ENCODE measurements around the gene LCN1. TPM values are rescaled to one million over a fixed set of nuclear protein-coding genes. Genes with fewer than 3 reads are reported as not detected.
"Not testable (repeated sequence)": the region's sequence is repeated elsewhere in the genome, so short reads cannot be mapped to it uniquely, and the experiment has no call there.

LCN1 gene
- polyA plus RNA-seq, 4 donors = not detected

DNA sequence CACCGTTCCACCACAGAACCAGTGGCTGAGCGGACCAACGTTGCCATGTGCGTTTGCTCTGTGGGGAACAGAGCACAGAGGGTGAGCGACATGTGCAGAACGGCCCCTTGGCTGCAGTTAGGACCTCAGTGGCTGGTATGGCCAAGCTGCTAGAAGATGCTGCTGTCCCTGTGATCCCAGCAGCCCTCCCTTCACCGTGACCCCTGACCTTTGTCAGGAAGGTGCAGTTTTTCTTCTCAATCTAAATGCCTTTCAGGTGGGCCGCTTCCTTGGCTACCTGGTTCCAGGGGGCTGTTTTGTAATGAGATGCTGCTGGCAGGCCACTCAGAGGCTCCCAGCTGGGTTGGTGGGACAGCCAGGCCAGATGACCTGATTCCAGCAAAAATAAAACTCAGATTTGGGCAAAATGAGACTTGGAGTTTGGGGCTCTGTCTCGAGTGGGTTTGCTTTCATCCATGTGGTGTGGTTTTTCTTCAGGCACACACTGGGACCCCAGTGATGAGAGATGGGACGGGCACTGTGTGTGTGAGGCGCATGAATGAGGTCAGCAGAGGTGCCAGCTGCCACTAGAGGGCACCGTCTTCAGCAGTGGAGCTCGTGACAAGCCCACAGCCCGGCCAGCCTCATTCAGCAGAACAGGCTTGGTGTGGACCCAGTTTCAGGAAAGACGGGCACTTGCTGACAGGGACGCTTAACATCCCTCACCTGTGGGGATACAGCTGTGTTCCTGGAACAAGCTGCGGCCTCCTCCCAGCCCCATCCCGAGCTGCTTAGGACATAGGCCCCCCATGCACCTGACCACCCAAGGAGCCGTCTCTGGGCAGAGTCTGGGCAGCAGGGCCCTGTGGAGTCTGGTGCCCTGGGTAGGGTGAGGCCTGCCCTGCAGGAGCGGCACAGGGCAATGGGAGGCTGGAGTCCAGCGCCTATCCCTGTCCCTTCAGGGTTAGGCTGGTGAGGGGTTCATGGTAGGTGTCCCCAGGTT is 16.7 kb upstream of the LCN1 start:
- DNase-seq (ENCODE audit: low read depth in 4 of 4, low spot score in 3 of 4) = no peak

DNA sequence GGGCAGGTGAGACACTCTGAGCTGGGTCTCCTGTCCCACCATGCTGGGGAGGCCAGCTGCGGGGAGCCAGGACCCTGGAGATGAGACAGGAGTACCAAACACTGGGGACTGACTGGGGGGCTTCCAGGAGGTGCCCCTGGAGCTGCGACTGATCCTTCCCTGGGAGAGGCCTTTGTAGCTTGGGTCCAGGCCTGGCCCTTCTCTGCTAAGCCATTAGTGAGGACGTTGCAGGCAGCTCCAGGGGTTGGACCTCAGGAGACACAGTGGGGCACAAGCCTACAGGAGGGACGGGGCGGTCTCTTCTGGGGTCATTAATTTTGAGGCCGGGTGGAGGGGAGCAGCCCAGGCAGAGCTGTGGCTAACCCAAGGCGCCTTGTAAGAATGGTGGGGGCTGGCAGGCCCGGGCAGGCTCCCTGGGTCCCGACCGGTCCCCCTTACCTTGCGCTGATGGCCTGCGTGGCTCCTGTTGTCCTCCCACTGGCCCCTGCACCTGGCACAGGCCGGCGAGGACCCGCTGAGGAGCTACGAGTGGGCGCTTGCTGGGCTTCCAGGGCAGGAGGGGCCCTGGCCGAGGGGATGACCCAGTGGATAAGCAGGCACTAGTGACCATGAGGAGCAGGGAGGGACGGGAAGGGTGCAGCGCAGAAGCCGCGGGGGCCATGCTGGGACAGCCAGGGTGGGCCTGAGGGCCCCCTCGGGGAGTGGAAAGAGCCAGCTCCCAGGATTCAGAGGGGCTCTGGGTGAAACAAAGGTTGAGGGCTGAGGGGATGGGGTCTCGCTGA is 15.6 kb upstream of the LCN1 start:
- no peak for DNase-seq (ENCODE audit: low read depth in 4 of 4, low spot score in 3 of 4)

DNA sequence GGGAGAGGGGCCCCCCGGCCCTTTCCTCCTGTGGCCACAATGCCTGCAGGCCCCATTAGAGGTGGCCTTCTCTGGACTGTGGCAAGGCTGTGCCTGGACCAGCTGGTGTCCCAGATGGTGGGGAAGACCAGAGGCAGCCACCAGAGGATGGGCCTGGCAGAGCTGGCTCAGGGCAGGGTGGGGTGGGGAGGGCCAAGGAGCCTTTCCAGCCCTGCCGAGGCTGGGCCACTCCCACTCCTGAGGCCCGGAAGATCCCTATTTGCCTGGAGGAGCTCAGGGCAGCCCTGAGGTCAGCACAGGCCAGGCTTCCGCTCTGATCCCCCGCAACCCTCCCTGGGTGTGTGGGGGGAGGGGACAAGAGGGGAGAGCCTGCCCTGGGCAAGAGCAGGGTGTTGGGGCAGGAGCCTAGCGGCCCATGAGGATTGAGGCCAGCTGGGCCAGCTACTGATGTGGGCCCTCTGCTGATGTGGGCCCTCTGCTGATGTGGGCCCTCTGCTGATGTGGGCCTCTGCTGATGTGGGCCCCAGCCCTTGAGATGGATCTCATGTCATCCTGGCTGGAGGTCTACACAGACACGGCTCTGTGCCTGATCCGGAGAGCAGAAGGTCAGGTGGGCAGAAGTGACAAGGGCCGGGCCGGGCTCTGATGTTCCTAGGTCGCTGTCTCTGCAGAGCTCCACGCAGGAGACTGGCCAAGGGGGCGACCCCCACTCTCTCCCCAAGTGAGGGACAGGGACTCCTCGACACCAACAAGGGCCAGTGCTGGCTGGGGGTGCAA is 14.7 kb upstream of the LCN1 start:
- no peak for DNase-seq (ENCODE audit: low read depth in 4 of 4, low spot score in 3 of 4)

DNA sequence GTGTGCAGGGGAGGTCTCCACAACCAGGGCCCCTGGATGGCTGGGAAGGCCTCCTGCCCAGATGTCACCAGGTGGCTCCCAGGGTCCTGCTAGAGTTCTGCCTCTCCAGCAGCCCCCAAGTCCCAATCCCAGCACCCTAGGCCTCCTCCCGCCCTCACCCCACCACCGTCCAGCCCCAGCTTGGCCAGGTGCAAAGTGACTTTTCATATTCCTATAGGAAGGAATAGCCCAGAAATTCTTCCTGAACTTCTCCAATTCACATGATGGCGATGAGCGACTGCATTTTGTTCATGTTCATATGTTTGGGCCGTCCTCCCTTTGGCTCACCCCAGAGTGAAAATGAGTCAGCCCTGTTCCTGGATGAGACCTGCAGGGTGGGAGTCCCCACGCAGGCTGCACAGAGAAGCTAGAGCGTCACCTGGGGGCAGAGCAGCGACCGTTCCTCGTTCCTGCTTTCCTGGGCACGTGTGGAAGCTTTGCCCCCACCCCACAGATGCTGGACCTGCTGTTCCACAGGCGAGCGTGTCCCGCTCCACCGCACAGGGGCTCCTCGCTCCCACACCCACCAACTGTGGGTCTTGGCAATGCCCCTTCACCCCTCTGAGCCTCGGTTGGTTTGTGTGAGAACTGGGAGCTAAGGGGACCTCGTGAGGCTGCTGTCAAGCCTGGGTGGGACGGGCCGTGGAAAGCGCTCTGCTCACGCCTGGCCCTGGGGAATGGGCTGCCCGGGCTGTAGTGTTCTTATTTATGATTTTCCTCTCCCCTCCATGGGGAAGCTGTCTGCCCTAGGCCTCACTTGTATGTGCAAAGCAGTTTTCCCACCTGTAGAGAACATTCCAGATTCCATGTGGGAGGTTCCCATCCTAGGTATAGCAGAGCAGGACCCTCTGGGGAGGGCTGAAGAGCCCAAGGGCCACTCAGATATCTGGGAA is 13.9 kb upstream of the LCN1 start:
- no peak for DNase-seq (ENCODE audit: low read depth in 4 of 4, low spot score in 3 of 4)

DNA sequence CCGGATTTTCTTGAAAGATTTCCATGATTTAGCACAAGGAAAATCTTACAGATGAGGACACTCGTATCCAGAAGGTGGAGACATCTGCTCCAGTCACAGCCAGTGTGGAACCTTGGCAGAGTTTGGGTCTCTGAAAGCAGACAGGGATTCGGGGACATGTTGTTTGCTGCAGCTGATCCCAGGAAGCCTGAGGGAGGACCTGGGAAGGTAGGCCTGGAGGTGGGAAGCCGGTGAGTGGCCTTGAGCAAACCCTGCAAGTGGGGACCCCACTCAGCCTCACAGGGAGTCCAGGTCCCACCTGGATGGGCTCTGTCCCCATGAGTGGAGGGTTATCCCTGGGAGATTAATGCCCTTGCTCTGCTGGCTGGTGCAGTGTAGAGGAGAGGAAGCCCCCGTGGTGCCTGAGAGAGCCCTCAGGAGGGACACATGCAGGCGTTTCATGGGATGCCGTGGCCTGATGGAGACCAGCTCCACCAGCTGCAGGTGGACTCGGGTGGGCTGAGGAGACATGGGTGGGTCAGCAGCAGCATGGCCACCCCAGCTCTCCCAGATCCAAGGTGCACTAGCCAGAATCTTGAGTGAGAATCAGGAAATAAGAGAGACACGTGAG is 12.9 kb upstream of the LCN1 start:
- DNase-seq (ENCODE audit: low read depth in 4 of 4, low spot score in 3 of 4) = no peak

DNA sequence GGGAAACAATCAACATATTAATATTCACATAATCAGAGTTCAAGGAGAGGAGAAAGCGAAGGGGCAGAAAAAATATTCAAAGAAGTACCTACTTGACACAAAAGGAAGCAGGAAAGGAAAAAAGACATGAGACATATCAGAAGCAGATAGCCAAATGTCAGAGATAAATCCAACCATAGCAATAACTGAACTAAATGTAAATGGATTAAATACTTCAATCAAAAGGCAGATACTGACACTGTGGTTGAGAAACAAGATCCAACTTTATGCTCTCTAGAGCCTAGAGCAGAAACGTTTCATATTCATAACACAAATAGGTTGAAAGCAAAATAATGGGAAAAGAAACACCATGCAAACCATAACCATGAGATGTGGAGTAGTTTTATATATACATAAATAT is 11.8 kb upstream of the LCN1 start:
- DNase-seq (ENCODE audit: low read depth in 4 of 4, low spot score in 3 of 4) = no peak

DNA sequence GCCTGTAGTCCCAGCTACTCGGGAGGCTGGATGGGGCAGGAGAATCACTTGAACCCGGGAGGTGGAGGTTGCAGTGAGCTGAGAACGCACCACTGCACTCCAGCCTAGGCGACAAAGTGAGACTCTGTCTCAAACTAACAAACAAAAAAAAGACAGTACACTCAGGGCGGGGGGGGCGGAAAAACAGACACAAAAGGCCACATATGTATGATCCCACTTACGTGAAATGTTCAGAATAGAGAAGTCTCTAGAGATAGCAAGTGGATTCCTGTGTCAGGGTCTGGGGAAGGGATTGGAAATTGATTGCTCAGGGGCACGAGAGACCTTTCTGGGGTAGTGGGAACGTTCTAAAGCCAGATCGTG is 9.0 kb upstream of the LCN1 start:
- no peak for DNase-seq (ENCODE audit: low read depth in 4 of 4, low spot score in 3 of 4)

DNA sequence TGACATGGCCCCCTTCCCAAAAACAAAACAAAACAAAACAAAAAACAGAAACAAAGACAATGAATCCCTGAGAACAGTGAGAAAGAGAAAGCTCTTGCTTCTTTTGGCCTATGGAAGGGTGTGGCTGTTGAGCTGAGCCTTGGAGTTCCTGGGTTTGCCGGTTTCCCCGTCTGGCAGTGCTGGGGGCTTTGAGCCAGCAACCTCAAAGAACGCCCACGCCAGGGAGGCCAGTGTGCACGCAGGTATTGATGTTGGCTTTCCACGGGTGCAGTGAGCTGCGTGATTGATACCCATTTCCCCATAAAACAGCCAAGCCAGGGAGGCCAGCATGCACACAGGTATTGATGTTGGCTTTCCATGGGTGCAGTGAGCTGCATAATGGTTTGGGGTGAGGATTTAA is 8.3 kb upstream of the LCN1 start:
- DNase-seq (ENCODE audit: low read depth in 4 of 4, low spot score in 3 of 4) = no peak

DNA sequence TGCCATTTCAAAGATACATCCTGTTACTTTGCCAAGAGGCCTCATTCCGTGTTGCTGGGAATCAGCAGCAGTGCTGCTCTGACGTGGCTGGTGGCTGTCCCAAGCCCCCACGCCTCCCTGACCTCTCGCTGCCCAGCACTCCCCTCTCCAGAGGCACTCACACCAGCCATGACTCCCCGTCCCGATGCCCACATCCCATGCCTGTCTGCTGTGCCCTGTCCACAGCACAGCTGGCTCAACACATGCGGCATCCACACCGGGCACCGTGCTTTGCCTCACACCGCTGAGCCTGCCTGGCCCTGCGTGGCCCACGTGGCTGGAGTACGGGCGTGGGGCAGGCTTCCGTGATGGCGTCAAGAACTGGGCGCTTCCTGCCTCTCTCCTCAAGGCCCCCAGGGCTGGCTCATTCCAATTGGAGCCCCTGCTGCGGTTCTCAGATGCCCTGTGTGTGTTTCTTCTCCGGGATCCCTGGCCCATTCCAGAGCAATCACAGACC is 7.8 kb upstream of the LCN1 start:
- no peak for DNase-seq (ENCODE audit: low read depth in 4 of 4, low spot score in 3 of 4)

DNA sequence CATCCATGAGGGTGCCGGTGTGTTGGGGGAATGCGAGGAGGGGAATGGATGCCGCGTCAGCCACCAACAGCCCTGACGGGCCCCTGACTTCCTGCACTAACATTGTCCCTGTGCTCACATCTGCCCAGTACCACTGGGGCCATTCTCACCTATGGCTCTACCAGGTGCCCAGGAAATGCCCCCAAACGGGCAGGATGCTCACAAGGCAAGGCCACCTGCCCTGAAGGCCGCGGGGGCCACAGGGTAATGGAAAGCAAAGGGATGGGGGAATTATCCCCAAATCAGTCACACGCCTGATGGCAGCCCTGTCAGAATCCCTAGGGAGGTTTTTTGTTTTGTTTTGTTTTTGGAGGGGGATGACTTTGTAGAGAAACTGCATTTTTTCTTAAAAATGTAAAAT is 7.3 kb upstream of the LCN1 start:
- DNase-seq (ENCODE audit: low read depth in 4 of 4, low spot score in 3 of 4) = not testable (repeated sequence)

DNA sequence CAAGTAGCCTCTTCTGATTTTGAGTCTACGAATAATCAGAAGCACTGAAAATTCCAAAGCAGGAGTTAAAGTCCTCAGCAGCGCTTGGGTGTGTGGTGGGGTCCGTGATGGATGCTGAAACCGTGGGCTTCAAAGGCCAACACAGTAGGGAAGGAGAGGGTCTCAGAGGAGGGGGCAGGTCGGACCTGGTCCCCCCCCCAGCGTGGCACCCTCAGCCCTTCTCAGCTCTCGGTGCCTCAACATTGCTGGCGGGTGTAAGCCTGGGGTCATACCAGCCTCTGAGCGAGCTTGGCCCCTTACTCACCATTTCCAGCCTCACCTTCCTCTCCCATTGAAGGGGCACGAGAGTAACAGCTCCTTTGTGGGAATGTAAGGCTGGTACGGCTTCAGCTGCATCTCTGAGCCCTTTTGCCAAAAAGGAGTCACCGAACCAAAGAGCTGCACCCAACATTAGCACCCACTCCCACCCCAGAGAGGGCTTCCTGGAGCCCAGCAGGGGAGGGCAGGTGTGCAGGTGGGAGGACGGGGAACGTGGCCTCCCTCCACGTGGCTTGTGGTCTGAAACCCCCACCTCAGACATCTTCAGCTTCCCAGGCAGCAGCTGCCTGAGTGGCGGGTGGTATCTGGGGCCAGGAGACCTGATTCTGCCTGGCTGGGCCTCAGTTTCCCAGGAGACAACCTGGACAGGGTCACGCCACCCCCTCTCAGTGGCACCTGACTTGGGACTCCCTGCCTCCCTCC is 6.7 kb upstream of the LCN1 start:
- no peak for DNase-seq (ENCODE audit: low read depth in 4 of 4, low spot score in 3 of 4)

DNA sequence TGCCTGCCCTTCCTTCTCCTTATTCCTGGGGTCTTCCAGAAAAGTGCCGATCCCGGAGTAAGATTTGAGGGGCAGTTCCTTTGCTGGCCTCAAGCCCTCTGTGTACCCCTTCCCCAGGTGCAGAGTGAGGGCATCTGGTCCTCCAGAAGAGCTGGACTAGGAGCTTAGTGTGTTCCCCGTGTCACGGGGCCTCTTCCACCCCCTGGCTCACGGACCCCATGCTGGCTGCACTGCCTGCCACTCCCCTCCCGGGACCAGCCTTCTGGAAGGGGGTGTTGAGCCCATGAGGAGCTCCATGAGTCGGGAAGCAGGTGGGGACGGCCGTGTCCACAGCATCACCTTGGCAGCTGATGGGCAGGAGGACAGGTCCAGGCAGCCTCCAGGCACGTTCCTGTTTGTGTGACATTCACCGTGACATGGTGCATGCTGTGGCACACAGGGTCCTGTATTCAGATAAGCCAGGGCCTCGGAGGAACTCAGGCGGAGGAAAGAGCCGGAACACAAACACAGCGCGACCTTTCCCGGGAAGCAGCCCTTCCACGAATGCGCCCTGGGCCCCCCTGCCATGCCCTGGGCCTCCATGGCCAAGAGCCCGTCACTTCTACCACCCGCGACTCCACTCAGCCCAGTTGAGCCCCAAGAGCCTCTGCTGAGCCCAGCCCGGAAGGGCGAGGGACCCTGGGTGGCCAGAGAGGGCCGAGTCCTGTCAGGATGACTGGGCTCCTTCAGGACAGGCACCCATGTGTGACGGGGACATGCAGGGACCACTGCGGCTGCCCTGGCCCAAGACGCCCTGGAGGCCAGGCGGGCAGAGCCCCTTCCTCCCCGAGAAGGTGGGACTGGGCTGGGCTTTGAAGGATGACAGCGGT is 5.9 kb upstream of the LCN1 start:
- no peak for DNase-seq (ENCODE audit: low read depth in 4 of 4, low spot score in 3 of 4)

DNA sequence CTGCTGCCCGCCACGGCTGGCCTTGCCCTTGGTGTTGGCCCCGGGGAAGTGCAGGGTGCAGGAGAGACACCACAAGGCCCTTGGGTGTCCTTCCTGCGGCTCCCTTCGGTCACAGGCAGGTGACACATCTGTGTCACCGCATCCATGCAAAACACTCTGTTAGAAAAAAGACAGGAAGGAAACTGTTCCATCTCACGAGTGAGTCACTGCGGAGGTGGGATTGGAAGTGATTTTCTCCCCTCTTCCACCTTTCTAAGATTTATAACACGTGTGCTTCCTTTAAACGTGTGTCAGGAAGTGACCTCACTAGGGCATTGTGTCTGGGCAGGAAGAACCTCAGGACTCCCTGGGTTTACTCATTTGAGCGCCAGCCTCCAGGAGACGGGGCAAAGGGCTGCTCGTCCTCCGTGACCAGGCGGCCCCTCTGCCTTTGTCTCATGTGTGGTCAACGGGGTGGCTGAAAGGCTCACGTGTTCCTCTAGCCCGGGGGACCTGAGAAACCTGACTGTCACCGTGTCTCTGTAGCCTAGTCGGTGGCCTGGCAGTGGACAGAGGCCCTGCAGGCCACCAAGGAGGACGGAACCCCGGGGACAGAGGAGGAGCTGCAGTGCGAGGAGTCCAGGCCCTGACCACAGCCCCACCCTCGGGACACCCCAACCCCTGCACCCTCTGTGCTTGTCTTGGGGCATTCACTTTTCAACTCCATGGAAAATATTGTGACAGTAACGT is 4.9 kb upstream of the LCN1 start:
- no peak for DNase-seq (ENCODE audit: low read depth in 4 of 4, low spot score in 3 of 4)

DNA sequence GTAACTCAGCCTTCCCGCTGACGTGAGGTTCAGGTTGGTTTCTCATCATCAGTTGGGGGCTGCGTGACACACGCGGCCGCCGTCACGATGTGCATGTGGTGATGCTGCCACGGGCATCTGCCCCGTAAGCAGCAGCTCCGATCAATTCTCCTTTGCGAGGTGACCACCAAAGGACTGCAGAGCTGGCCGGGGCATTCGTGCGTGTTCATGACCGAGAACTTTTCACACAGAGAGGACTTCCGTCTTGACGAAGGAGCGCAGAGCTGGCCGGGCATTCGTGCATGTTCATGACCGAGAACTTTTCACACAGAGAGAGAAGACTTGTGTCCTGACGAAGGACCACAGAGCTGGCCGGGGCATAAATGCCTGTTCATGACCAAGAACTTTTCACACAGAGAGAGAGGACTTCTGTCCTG is 3.8 kb upstream of the LCN1 start:
- no peak for DNase-seq (ENCODE audit: low read depth in 4 of 4, low spot score in 3 of 4)

DNA sequence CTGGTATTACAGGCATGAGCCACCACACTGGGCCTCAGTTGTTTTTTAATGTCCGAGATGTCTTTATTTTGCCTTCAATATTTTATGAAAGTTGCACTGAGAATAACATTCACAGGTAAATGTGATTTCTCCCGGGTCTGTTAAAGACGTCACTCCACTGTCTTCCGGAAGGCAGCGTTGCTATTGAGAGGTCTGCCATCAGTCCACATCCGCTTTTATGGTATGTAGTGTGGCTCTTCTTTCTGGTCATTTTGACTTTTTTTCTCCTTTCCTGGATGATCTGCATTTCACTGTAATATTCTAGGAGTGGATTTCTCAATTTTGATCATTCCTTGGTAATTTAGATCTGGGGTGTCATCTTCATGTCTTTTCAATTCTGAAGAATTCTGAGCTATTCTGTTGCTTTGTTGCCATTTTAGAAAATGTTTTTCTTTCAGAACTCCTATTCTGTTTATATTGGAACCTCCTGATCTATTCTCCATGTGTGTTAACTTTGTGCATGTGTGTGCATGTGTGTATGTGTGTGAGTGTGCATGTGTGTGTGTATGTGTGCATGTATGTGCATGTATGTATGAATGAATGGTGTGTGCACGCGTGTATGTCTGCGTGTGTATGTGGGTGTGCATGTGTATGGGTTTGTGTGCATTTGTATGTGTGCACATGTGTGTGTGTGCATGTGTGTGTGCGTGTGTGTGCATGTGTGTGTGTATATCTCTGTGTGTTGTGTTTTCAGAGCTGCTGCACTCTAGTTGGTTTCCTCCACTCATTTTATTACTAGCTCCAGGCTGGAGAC is 1.9 kb upstream of the LCN1 start:
- no peak for DNase-seq (ENCODE audit: low read depth in 4 of 4, low spot score in 3 of 4)

DNA sequence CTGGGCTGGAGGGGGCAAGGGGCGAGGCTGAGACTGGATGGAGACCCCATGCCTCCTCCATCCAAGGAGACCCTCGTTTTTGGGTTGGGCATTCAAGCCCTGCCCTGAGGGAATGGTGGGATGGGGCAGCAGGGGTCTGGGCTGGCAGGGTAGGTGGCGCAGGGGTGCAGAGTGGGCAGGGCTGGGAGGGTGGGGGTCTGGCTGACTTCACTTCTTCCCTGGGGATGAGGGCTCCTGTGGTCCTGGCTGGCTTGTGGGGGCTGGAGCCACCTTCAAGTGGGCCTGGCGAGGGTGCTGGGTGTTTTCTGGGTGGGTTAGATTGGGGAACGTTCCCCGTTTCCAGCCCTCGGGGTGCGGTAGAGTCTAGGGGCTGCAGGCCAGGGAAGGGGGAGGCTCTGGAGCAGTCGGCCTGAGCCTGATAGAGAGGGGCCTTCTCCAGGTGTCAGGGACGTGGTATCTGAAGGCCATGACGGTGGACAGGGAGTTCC is 412 bp downstream of the LCN1 start:
- no peak for DNase-seq (ENCODE audit: low read depth in 4 of 4, low spot score in 3 of 4)

All from left renal pelvis (tissue), 4 donors.